GM11168 (cell line): Measurements from ENCODE around the gene DCC.

Experiments used
- in situ Hi-C: fragments of 300-500 bp; cut with MboI; formaldehyde crosslinking; loops from one replicate; pipeline ENCODE4 v1.12.0; 2022; ENCODE audit warnings: low sequenced_read_pairs; ENCODE audit not compliant: unreplicated experiment

DCC gene

GRCh38 chr18:53117851-53118250 lies 777.9 kb downstream of the DCC start:
- in situ Hi-C loops, result no loop called here

GRCh38 chr18:53126210-53126609 lies 786.2 kb downstream of the DCC start:
- in situ Hi-C loops, result no loop called here

- in situ Hi-C loops, result no loop called here
These were observed 791.0 kb downstream of the DCC start for GRCh38 chr18:53131001-53131400.

DNA sequence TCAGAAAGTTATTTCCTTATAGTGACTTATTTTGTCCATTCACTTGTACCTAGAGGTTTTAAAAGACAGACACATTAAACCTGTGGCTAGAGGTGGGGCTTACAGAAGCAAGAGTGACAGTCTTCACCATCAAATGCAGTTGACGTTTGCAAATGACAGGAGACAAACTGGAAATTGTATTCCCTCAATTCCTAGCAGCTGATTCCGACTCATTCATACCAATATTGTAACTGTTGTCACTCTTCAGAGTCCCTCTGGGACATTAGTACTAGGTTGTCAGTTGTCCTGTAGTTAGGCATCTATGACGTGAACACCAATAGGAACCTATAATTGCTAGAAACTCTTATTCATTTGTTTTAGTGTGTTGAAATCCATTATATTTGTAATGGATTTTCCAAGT lies 794.7 kb downstream of the DCC start:
- in situ Hi-C loops, result no loop called here

DNA sequence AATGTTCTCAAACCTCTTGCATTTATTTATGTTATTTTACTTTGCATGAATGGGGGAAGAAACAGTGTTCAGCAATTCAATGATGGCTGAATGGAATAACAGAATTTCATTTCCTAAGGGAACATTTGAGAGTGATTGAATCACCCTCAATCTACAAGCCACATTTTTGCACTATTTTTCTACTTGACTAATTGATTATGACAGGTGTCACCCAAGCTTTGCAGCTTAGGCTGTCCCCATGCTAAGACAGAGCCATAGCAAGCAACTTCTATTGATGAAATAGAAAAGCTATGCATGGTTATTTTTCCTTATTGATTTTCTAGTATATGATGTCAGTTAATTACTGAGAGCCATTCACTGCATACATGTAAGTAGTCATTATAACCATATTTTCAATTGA lies 795.7 kb downstream of the DCC start:
- in situ Hi-C loops, result no loop called here

DNA sequence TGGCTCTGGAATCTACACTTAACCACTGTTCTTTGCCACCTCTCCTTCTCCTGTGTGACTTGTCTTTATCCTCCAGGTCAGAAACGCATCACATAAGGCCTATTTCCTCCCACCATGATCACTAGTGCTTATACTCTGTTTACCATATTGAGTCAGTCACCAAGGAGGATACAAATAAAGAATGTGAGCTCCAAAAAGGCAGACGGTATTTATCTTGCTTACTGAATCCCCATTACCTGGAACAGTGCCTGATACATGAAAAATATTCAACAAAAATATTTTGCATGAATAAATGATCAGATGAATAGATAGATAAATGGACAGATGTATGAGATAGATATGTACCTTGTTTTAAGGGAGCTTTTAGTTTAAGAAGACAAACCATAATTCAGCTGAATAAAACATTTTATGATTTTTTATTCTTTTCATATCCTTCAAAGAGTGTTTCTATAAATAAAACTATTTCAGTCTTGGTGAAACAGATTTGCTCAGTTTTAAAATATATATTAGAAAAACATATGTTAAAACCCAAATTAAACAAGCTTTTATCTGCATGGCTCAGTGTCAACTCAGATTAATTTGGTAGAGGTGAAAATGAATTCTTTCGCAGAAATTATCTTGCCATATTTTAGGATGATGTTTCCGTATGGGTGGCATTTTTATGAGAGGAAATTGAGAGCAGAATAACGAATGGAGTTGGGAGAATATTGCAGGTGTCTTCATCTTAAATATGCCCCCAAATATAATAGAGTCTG lies 799.9 kb downstream of the DCC start:
- in situ Hi-C loops, result no loop called here

DNA sequence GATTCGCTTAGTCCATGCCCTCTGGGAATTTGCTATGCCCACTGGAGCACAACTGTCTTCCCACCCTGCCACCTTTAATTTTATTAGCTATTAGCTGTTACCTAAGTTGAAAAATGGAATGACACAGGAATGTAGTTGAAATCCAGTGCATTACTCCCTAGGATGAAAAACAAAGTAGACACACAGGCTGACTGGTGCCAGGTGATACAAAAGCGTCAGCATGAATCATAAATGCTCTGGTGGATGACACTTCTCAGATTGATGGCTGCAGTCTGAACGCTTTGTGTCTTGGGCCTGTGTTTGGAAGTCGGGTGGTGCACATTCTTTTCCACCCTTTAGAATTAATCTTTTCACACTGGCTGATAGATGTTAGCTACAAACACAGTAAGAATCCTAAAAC lies 802.0 kb downstream of the DCC start:
- in situ Hi-C loops, result no loop called here

- in situ Hi-C loops, result no loop called here
These were observed 807.5 kb downstream of the DCC start for GRCh38 chr18:53147472-53147871.

DNA sequence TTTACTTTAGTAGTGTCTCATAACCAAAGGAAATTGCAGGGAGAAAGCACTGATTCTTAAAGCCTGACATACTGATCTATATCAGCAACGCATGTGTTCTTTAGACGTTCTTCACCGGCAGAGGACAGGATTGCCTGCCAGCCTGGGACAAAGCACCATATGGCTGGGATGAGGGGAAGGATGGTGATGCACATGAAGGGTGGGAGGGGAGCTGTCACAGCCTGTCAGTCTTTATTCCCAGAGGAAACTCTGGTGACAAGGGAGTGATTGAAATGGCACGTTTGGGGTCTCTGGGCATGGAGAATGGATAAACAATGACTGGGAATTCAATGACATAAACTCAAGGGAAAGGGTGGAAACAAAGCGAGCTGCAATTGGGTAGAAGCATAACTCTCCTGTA lies 808.1 kb downstream of the DCC start:
- in situ Hi-C loops, result no loop called here

DNA sequence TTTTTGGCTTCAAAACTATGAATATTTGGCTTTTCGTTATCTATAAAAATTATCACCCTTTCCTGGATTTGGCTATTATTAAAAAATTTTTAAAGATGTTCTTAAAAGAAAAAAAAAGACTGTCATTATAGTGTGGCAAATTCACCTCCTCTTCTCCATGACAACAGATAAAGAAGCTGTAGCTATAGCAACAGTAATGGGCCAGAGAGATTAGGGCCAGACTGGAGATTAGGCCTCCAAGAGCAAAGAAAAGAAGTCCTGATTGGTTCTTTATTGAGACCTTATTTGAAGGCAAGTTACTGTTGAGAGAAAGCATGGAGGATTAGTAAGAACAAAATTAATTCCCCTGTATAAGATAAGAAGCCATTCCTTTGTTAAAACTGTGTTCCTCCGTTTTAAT lies 812.5 kb downstream of the DCC start:
- in situ Hi-C loops, result no loop called here

- in situ Hi-C loops, result no loop called here
These were observed 813.3 kb downstream of the DCC start for GRCh38 chr18:53153281-53153680.

DNA sequence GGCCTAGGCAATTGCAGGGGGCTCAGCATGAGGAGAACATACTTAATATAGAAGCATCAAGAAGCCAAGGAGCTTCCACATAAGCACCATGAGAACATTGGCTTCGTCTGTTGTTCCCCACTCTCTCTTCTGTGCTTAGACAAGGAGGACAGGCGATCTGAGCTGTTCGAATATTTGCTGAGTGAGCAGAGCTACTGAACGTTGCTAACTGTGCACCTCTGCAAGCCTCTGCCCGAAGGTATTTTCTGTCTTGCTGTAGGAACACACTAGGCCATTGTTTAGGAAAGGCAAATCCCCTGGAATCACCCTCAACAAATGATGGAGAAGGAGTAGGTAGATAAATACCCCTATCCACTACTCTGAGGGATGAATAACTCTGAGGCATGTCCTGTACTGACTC lies 813.8 kb downstream of the DCC start:
- in situ Hi-C loops, result no loop called here

- in situ Hi-C loops, result no loop called here
These were observed 825.8 kb downstream of the DCC start for GRCh38 chr18:53165770-53166169.

GRCh38 chr18:53169346-53169745 lies 829.3 kb downstream of the DCC start:
- in situ Hi-C loops, result no loop called here

DNA sequence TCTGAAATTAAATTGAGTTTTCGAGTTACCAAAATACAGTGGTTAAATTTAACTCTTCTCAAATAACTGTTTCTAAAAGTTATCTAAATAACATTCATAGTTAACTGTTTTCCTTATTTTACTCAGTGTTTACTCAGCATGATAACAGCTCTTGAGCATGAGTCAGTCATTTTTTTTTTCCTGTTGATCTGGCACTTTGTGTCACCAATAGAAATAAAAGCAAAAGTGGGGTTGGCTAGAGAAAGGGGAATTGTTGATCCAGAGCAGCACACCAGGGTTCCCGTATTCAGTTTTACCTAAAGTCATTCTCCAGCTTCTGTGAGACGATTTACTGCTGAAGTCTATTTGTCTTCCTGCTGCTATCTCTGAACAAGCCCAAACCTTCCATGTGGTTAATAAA lies 851.6 kb downstream of the DCC start:
- in situ Hi-C loops, result no loop called here

- in situ Hi-C loops, result no loop called here
These were observed 853.9 kb downstream of the DCC start for GRCh38 chr18:53193870-53194269.

DNA sequence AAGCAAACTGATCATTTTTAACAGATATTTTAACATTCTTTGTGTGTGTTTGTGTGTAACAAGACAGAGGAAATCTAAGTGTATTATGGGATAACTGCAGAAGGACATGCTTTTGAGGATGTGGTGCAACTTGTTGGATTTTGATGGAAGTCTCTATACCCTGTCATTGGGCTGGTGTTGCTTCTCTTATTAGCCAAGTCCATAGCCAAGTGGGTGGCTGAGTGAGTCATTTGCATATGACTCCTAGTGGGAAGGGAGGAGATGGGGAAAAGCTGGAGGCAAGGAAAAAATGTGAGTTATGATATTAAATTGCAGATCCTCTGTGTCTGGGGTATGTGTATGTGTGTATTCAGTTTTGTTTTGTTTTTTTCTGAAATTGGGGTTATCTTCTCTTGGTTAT lies 879.9 kb downstream of the DCC start:
- in situ Hi-C loops, result no loop called here

- in situ Hi-C loops, result no loop called here
These were observed 884.3 kb downstream of the DCC start for GRCh38 chr18:53224128-53224778.

- in situ Hi-C loops, result no loop called here
These were observed 885.7 kb downstream of the DCC start for GRCh38 chr18:53225567-53226325.

GRCh38 chr18:53234610-53235009 lies 894.6 kb downstream of the DCC start:
- in situ Hi-C loops, result no loop called here

DNA sequence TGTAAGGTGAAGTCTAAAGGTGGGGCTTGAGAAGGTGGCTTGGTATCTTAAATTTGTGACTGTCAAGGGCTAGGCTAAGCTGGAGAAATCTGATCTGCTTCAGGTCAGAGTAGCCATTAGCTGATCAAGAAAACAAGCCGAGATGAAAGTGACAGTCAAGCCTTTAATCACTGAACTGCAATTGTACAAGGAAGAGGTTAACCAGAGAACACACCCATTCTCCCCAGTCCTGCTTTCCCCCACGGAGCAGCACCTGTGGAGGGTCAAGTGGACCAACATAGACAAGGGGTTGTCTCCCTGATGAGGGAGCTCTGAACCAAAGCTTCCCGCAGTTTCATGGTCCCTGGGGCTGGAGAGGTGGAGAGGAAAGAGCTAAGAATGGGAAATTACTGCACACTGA lies 901.2 kb downstream of the DCC start:
- in situ Hi-C loops, result no loop called here
